Fibroblast of skin of right biceps (primary cell): Measurements from ENCODE around the gene EEF1A1.
"Not testable (repeated sequence)": the region's sequence is repeated elsewhere in the genome, so short reads cannot be mapped to it uniquely, and the experiment has no call there.

Source experiments
- DNase-seq: peaks from one replicate; pipeline ENCODE4 v3.0.0-alpha.2; 2013

EEF1A1 gene

DNA sequence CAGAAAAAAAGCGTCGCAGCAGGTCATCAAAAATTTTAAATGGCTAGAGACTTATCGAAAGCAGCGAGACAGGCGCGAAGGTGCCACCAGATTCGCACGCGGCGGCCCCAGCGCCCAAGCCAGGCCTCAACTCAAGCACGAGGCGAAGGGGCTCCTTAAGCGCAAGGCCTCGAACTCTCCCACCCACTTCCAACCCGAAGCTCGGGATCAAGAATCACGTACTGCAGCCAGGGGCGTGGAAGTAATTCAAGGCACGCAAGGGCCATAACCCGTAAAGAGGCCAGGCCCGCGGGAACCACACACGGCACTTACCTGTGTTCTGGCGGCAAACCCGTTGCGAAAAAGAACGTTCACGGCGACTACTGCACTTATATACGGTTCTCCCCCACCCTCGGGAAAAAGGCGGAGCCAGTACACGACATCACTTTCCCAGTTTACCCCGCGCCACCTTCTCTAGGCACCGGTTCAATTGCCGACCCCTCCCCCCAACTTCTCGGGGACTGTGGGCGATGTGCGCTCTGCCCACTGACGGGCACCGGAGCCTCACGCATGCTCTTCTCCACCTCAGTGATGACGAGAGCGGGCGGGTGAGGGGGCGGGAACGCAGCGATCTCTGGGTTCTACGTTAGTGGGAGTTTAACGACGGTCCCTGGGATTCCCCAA is at the start of gene EEF1A1:
Gene EEF1A1, minus strand, starts transcription at position 345 of the 663 bp plus-strand sequence. CDS start 1,006 bp downstream, outside the sequence.
- DNase-seq = peak; percentile 100

DNA sequence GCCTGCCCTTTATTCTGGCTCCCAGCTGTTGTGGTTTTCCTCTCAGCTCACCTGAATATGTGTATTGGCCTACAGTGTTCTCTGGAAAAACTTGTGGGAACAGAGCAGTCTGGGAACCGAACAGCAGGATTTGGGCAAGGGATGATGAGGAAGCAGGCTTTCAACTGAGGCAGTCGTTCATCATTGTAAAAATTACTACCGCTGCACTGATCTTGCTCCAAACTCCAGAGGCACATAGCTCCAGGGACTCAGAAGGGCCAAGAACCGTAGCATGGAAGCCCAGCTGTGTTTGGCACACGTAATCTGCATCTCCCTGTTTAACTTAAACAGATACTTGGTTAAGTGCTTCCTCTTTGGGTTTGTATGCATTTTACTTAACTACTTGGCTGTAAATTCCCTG is 48.3 kb upstream of the EEF1A1 start:
- DNase-seq = no peak

- peak; percentile 64 for DNase-seq
Measured at GRCh38 chr6:73566954-73567591, 46.2 kb upstream of the EEF1A1 start.

- not testable (repeated sequence) for DNase-seq
Measured at GRCh38 chr6:73566486-73566871, 45.6 kb upstream of the EEF1A1 start.

DNA sequence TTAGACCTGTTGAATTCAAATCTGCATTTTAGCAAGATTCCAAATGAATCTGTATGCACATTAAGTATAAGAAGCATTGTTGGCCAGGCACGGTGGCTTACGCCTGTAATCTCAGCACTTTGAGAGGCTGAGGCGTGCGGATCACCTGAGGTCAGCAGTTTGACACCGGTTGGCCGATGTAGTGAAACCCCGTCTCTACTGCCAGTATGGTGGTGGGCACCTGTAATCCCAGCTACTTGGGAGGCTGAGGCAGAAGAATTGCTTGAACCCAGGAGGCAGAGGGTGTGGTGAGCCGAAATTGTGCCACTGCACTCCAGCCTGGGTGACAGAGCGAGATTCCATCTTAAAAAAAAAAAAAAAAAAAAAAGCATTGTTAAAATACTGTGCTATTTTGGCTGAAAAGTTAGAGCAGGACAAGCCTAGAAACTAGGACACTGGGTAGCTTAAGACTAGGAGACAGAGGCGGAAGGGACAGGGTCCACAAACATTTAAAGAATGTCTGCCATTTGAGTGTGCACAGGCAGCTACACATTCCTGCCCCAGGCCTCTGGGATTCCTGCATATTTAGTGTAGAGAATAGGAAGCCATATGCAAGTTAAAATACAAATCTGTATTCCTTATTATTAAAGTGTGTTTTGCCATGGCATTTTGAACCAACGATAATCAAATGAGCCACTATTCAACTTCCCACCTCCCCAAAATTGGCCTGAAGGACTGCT is 45.1 kb upstream of the EEF1A1 start:
- peak; percentile 77 for DNase-seq

DNA sequence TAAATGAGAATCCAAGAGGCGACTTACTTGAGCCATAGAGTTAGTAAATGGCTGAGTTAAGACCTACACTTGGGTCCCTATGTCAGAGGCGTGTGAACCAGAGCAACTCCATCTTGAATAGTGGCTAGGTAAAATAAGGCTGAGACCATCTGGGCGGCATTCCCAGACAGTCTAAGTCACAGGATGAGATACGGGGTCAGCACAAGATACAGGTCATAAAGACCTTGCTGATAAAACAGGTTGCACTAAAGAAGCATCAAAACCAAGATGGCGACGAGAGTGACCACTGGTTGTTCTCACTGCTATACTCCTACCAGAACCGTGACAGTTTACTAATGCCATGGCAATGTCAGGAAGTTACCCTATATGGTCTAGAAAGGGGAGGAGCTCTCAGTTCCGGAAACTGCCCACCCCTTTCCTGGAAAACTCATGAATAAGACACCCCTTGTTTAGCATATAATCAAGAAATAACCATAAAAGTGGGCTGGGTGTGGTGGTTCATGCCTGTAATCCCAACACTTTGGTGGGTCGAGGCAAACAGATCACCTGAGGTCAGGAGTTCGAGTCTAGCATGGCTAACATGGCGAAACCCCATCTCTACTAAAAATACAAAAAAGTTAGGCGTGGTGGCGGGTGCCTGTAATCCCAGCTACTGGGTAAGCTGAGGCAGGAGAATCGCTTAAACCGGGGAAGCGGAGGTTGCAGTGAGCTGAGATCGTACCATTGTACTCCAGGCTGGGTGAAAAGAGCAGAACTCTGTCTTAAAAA is 43.9 kb upstream of the EEF1A1 start:
- no peak for DNase-seq

GRCh38 chr6:73562558-73562957 is 41.7 kb upstream of the EEF1A1 start:
- no peak for DNase-seq

DNA sequence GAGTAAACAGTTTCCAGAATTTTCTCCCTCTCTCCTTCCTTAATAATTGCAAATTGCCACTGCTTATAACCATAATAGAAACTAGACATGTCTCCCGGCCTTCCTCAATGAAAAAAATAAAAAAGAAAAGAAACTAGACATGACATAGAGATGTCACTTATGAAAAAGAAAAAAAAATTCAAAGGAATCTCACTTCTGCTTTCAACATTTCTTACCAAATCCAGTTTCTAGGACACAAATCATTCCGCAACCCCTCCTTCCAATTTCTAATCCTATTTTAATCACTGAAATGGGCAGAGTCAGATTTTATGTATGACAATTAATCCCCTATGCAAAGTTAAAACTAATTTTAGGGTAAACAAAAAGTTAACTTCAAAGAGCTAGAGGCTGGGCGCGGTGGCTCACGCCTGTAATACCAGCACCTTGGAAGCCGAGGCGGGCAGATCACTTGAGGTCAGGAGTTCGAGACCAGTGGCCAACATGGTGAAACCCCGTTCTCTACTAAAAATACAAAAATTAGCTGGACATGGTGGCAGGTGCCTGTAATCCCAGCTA is 40.1 kb upstream of the EEF1A1 start:
- DNase-seq = no peak

DNA sequence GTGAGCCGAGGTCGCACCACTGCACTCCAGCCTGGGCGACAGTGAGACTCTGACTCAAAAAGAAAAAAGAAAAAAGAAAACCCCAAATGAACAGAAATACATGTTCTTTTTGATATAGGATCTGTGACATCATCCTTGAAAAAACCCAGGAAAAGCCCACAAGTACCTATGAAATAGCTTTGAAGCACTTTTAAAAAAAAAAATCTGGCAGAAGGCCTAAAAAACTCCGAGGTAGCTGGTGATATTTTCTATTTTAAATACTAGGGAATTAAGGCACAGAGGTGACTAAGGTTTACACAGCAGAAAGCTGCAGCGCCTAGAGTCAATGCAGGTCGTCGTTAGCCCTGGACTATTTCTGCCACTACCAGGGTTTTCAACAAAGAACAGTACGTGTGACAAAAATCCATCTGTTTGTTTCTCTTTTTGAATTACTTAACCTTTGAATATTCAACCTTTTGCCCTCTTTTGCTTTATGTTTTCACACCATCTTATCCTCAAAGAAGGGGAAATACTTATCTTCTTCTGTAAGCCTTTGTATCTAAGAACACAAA is 39.4 kb upstream of the EEF1A1 start:
- no peak for DNase-seq

DNA sequence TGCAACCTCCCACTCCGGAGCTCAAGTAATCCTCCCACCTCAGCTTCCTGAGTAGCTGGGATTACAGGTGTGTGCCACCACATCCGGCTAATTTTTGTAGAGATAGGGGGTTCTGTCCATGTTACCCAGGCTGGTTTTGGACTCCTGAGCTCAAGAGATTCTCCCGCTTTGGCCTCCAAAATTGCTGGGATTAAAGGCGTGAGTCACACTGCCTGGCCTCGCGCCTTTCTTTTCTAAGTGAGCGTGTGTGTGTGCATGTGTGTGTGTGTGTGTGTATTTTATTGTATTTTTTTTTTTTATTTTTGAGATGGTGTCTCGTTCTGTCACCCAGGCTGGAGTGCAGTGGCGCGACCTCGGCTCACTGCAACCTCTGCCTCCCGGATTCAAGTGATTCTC is 38.6 kb upstream of the EEF1A1 start:
- DNase-seq = peak; percentile 30

DNA sequence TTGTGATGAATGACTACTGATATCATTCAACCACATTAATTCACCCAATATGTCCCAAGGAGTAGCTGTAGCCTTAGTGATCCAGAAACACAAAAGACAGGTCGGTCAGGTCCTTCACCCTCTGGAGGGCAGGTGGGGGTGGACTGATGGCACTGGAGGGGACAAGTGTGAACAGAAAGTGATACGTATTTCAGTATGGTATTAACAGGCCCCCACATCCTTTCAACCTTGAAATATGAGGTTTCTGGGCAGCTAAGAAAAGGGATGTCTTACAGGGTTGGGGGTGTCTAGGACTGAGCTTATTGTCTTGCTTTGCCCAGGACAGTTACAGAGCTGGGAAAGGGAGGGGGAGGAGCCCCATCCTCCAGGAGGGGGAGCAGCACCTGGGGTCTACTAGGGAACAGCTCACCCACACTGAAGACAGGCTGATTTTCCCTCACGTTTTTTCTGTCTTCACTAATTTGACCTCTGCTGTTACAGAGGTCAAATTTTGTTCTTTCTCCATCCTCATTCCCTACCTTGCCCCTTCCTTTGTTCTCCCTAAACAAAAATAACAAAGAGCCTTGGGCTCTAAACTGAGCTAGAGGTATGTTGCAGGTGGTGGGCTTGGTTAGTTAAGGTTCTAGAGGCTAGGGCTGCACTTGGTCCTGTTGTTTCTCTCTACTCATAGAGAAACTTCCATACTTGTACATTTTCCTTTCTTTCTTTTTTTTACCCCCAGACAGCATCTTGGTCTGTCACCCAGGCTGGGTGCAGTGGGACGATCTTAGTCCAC is 38.0 kb upstream of the EEF1A1 start:
- DNase-seq = no peak

DNA sequence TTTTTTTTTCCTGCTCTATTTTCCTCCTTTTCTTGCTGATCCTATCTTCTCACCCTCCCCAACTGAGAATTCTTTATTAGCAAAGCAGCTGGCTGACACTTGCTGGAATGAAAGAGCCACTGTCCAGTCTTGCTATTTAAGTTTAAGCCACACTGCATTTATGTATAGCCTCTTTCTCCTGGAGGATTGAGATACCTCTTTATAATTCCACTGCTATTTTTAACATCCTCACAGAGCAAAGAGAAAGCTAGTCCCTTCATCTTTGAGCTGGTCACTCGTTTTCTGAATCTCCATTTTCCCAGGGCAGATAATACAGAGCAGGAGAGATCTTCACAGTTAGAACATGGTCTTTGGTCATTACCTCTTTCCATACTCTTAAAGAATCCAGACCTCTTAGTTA is 36.0 kb upstream of the EEF1A1 start:
- DNase-seq = no peak

DNA sequence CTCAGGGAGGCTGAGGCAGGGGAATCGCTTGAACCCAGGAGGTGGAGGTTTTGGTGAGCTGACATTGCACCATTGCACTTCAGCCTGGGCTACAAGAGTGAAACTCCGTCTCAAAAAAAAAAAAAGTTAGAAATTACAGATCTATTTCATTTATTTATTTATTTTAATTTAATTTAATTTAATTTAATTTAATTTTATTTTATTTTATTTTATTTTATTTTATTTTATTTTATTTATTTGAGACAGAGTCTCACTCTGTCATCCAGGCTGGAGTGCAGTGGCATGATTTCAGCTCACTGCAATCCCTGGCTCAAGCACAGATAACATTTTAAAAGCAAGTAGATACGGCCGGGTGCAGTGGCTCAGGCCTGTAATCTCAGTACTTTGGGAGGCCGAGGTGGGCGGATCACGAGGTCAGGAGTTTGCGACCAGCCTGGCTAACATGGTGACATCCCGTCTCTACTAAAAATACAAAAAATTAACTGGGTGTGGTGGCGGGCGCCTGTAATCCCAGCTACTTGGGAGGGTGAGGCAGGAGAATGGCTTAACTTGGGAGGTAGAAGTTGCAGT is 34.6 kb upstream of the EEF1A1 start:
- DNase-seq = not testable (repeated sequence)

- not testable (repeated sequence) for DNase-seq
Measured at GRCh38 chr6:73551115-73551514, 30.3 kb upstream of the EEF1A1 start.

- no peak for DNase-seq
Measured at GRCh38 chr6:73548458-73549446, 27.9 kb upstream of the EEF1A1 start.

DNA sequence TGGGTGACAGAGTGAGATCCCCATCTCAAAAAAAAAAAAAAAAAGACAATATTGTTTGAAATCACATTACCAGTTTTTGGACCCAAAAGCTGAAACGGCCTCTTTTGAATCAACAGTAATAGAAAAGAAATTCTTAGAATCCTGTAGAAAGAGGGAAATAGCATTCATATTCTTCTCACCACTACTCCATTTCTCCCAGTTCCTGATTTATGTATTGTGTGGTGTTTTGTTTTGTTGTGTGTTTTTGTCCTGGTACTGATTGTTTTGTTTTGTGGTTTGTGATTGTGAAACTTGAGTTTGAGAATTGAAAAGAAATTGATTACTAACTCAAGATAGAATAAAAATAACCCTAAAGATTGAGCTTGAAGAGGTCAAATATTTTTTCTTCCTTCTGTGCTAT is 26.2 kb upstream of the EEF1A1 start:
- no peak for DNase-seq

GRCh38 chr6:73542891-73543290 is 22.1 kb upstream of the EEF1A1 start:
- no peak for DNase-seq

- not testable (repeated sequence) for DNase-seq
Measured at GRCh38 chr6:73542481-73542880, 21.6 kb upstream of the EEF1A1 start.

DNA sequence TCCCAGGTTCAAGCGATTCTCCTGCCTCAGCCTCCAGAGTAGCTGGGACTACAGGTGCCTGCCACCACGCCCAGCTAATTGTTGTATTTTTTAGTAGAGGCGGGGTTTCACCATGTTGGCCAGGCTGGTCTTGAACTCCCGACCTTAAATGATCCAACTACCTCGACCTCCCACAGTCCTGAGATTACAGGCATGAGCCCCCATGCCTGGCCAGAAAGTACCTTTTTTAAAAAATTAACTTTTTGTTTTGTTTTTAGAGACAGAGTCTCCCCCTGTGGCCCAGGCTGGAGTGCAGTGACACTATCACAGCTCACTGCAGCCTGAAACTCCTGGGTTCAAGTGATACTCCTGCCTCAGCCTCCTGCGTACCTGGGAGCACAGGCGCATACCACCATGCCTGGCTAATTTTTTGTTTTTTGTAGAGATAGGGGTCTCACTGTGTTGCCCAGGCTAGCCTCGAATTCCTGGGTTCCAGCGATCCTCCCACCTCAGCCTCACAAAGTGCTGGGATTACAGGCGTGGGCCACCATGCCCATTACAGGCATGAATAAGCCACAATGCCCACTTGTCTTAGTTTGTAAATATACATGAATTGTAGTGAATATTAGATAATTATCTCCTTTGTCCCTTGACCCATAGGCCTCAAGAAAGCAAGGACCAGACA is 17.4 kb upstream of the EEF1A1 start:
- DNase-seq = no peak

DNA sequence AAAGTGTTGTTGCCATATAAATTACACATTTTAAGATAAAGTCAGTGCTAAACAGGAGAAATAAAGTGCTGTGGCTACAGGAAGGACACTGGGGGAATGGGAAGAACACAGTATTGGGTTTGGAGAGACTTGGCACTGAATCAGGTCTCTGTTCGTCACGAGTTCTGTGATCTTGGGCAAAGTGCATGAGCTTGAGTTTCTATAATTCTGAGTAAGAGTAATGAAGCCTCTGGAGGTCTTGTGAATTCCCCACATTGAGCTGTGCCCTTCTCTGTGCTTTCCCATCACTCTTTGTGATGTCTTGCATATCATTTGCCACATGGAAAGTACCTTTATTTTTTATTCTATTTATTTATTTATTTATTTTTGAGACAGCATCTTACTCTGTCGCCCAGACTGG is 16.8 kb upstream of the EEF1A1 start:
- DNase-seq = no peak
